HCT116 (cell line): Measurements from ENCODE around the gene TRNAU1AP.

Experiments used
- EZH2 ChIP-seq: fragments of 200-600 bp; sonication (generic); IDR thresholded peaks from 2 replicates; pipeline ENCODE4 v1.6.1; 2017; ENCODE audit warnings: antibody characterized with exemption, mixed run types
- EZH2phosphoT487 ChIP-seq: fragments of 200-600 bp; IDR thresholded peaks from 2 replicates; pipeline ENCODE4 v1.6.1; 2018; ENCODE audit warnings: antibody characterized with exemption, borderline replicate concordance
- POLR2A ChIP-seq: IDR thresholded peaks from 2 replicates; pipeline ENCODE4 v1.7.0; 2011; ENCODE audit warnings: borderline replicate concordance; ENCODE audit not compliant: insufficient read depth, insufficient read length; ENCODE audit errors: extremely low read depth
- SP1 ChIP-seq: IDR thresholded peaks from 2 replicates; pipeline ENCODE4 v1.6.1; 2012; ENCODE audit warnings: low read depth
- YY1 ChIP-seq: IDR thresholded peaks from 2 replicates; pipeline ENCODE4 v1.6.1; 2011; ENCODE audit warnings: low read length, low read depth, moderate library complexity, mild to moderate bottlenecking; ENCODE audit not compliant: insufficient replicate concordance; ENCODE audit errors: extremely low read depth
- TF ChIP-seq, protein P1 (sequence below), 3 experiments: fragments of 200-600 bp in 1 of 3; sonication (generic) in 1 of 3; IDR thresholded peaks in 2 of 3; conservative IDR thresholded peaks in 1 of 3; 2 replicates each; pipeline ENCODE4 v1.5.1; 2012 to 2017; ENCODE audit warnings: low read depth in 2 of 3, low read length in 2 of 3, antibody characterized with exemption in 1 of 3, borderline replicate concordance in 1 of 3, control low read depth in 1 of 3, mild to moderate bottlenecking in 1 of 3, mixed read lengths in 1 of 3, mixed run types in 1 of 3, moderate library complexity in 1 of 3; ENCODE audit not compliant: insufficient read depth in 1 of 3

DNA sequence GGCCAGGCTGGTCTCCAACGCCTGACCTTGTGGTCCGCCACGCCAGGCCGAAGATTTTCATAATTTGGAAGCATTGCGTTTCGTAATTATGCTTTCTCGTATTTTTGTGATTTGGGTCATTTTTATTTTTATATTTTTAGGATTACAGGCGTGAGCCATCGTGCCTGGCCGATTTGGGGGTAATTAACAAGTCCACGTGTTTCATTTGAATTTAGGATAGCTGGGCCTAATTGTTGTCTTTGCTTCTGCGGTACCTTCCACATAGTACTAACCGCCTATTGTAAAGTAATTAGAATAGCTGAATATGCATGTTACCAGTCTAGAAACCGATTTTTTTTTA lies 46.0 kb upstream of the TRNAU1AP start:
- TF ChIP-seq SP1: no peak
- TF ChIP-seq EZH2: no peak
- TF ChIP-seq POLR2A: peak; percentile 27
- no peak for TF ChIP-seq YY1
- TF ChIP-seq, protein P1, sequence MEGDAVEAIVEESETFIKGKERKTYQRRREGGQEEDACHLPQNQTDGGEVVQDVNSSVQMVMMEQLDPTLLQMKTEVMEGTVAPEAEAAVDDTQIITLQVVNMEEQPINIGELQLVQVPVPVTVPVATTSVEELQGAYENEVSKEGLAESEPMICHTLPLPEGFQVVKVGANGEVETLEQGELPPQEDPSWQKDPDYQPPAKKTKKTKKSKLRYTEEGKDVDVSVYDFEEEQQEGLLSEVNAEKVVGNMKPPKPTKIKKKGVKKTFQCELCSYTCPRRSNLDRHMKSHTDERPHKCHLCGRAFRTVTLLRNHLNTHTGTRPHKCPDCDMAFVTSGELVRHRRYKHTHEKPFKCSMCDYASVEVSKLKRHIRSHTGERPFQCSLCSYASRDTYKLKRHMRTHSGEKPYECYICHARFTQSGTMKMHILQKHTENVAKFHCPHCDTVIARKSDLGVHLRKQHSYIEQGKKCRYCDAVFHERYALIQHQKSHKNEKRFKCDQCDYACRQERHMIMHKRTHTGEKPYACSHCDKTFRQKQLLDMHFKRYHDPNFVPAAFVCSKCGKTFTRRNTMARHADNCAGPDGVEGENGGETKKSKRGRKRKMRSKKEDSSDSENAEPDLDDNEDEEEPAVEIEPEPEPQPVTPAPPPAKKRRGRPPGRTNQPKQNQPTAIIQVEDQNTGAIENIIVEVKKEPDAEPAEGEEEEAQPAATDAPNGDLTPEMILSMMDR (IDR thresholded peaks at IDR 0.05 in 2 of 3, conservative IDR thresholded peaks at IDR 0.05 in 1 of 3; ENCODE audit: borderline replicate concordance in 1 of 3, insufficient read depth in 1 of 3, low read depth in 2 of 3, low read length in 2 of 3): no peak
- TF ChIP-seq EZH2phosphoT487: no peak
